ENCODE measurements around the gene KCND3. TPM values are rescaled to one million over a fixed set of nuclear protein-coding genes. Genes with fewer than 3 reads are reported as not detected.

Gene KCND3
- total and polyA plus RNA-seq, 12 donors, result 3.5 to 24.7 (median 15.2) TPM

GRCh38 chr1:111961773-111962565, 27.5 kb downstream of the KCND3 start:
- Histone ChIP-seq H3K27ac (peak overlapping the region in 2 of 10 donors; percentile 12 to 35), H3K36me3 (no peaks in the 10 kb centered on the region), H3K4me1 (peaks cover 0 to 56% (median 28%) of the 10 kb centered on the region in 9 donors), H3K9me3 (no peaks in the 10 kb centered on the region), H3K4me3 (no peak overlapping the region), H3K27me3 (peaks cover 0 to 7% (median 0%) of the 10 kb centered on the region in 7 donors)
- 64 to 66% methylated on average over 11 of the region's 11 CpGs for WGBS, 2 donors
- intact Hi-C loops (cut with DNase I), result loop anchor here in 1 of 10 donors (10.0 kb wide), 1 partner anchor 107 kb away; no protein-coding TSS in a partner anchor
- ATAC-seq (peak in 7 of 8 donors; percentile 26 to 65 (median 43)), DNase-seq (peak in 1 of 2 donors; percentile 42)
- TF ChIP-seq CTCF (IDR thresholded peaks at IDR 0.05), result no peak

DNA sequence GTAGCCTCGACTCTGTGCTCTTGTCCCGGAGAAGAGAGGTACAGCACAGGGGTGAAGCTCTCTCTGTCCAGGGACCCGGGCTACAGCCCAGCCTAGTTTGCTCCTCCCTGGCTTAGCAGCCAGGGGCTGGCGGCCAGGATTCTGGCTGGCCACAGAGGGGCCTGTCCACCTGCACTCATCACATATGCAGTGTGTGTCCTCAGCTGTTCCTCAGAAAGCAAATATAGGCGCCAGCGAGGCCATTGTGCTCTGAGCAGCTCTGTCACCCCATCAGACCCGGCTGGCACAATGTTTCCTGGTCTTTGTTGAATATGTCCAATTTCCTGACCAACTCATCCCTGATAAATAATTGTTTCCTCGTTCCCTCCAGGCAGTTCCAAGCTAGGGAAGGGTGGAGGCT, 28.5 kb downstream of the KCND3 start:
- TF ChIP-seq CTCF (IDR thresholded peaks at IDR 0.05), result no peak
- peaks cover 0 to 63% (median 33%) of the 10 kb centered on the region in 9 donors for H3K4me1 ChIP-seq
- WGBS, 2 donors, result 53 to 59% methylated on average over 8 of the region's 8 CpGs
- H3K36me3 ChIP-seq, result no peaks in the 10 kb centered on the region
- intact Hi-C loops (cut with DNase I), result loop anchor here in 1 of 10 donors (10.0 kb wide), 1 partner anchor 106 kb away; no protein-coding TSS in a partner anchor
- DNase-seq (no peak), ATAC-seq (peak; percentile 12 to 67 (median 34))
- H3K27ac ChIP-seq, result peak overlapping the region in 4 of 10 donors; percentile 14 to 31 (median 26)
- peaks cover 0 to 7% (median 0%) of the 10 kb centered on the region in 7 donors for H3K27me3 ChIP-seq
- no peak overlapping the region for H3K4me3 ChIP-seq
- no peaks in the 10 kb centered on the region for H3K9me3 ChIP-seq

GRCh38 chr1:111959436-111959835, 30.0 kb downstream of the KCND3 start:
- Histone ChIP-seq H3K4me1 (peaks cover 0 to 68% (median 38%) of the 10 kb centered on the region in 9 donors), H3K27me3 (peaks cover 0 to 7% (median 0%) of the 10 kb centered on the region in 7 donors), H3K9me3 (no peaks in the 10 kb centered on the region), H3K27ac (peak overlapping the region in 4 of 10 donors; percentile 20 to 44 (median 30)), H3K36me3 (no peaks in the 10 kb centered on the region), H3K4me3 (no peak overlapping the region)
- DNase-seq (no peak), ATAC-seq (no peak)
- 74 to 78% methylated on average over 4 of the region's 4 CpGs for WGBS, 2 donors
- intact Hi-C loops (cut with DNase I), result no loop called here
- TF ChIP-seq CTCF (IDR thresholded peaks at IDR 0.05), result peak in 2 of 9 donors; percentile 8 to 11

- 59 to 66% methylated on average over 6 of the region's 6 CpGs for whole genome bisulfite sequencing, 2 donors
- no peak for TF ChIP-seq CTCF (IDR thresholded peaks at IDR 0.05)
- DNase-seq (no peak), ATAC-seq (peak in 5 of 8 donors; percentile 16 to 74 (median 53))
- Histone ChIP-seq H3K27me3 (peaks cover 0 to 7% (median 0%) of the 10 kb centered on the region in 7 donors), H3K36me3 (no peaks in the 10 kb centered on the region), H3K9me3 (no peaks in the 10 kb centered on the region), H3K4me1 (peaks cover 0 to 62% (median 38%) of the 10 kb centered on the region in 9 donors), H3K27ac (peak overlapping the region in 4 of 10 donors; percentile 20 to 44 (median 30)), H3K4me3 (no peak overlapping the region)
- intact Hi-C loops (cut with DNase I), result no loop called here
Measured at GRCh38 chr1:111958851-111959250, 30.6 kb downstream of the KCND3 start.

All from heart right ventricle (tissue), 16 donors.